Measurements from ENCODE around the gene TP63.

DNA sequence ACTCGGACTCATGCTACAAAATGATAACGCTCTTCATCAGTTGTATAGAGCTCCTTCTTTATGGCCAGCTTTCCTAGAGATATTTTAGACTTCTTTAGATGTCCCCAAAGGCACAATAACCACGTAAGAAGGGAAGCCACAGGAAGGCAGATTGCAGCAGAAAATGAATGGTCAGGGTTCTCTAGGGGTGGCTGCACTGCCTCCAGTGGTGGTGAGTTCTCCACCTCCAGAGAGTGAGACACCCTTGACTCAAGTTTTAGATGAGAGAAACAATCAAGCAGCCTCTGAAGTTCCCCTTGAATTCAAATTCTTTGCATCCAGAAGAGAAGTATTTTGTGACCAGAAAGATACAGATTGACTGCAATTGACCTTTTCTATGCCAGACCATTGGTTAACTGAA, 191.5 kb downstream of the TP63 start:
- TF ChIP-seq, protein P1, sequence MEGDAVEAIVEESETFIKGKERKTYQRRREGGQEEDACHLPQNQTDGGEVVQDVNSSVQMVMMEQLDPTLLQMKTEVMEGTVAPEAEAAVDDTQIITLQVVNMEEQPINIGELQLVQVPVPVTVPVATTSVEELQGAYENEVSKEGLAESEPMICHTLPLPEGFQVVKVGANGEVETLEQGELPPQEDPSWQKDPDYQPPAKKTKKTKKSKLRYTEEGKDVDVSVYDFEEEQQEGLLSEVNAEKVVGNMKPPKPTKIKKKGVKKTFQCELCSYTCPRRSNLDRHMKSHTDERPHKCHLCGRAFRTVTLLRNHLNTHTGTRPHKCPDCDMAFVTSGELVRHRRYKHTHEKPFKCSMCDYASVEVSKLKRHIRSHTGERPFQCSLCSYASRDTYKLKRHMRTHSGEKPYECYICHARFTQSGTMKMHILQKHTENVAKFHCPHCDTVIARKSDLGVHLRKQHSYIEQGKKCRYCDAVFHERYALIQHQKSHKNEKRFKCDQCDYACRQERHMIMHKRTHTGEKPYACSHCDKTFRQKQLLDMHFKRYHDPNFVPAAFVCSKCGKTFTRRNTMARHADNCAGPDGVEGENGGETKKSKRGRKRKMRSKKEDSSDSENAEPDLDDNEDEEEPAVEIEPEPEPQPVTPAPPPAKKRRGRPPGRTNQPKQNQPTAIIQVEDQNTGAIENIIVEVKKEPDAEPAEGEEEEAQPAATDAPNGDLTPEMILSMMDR (IDR thresholded peaks at IDR 0.05): no peak
- TF ChIP-seq POLR2AphosphoS5 (IDR thresholded peaks at IDR 0.05): no peak
